NCI-H460 (cell line): ENCODE measurements around the gene TOX2. TPM values are rescaled to one million over a fixed set of nuclear protein-coding genes. Genes with fewer than 3 reads are reported as not detected.

Experiments used
- DNase-seq: peaks from one replicate; pipeline ENCODE4 v3.0.0-alpha.2; 2016; ENCODE audit warnings: low read depth; ENCODE audit errors: extremely low read depth
- total RNA-seq: library from RNA; depleted of rRNA; stranded (reverse); fragments of >200 nt; shearing (Covaris generic); gene quantifications from 2 replicates; pipeline ENCODE4 v1.2.3, GENCODE V29; 2014

The TOX2 gene
- total RNA-seq, 1 experiment from 2014 or later, result 7.1 TPM

DNA sequence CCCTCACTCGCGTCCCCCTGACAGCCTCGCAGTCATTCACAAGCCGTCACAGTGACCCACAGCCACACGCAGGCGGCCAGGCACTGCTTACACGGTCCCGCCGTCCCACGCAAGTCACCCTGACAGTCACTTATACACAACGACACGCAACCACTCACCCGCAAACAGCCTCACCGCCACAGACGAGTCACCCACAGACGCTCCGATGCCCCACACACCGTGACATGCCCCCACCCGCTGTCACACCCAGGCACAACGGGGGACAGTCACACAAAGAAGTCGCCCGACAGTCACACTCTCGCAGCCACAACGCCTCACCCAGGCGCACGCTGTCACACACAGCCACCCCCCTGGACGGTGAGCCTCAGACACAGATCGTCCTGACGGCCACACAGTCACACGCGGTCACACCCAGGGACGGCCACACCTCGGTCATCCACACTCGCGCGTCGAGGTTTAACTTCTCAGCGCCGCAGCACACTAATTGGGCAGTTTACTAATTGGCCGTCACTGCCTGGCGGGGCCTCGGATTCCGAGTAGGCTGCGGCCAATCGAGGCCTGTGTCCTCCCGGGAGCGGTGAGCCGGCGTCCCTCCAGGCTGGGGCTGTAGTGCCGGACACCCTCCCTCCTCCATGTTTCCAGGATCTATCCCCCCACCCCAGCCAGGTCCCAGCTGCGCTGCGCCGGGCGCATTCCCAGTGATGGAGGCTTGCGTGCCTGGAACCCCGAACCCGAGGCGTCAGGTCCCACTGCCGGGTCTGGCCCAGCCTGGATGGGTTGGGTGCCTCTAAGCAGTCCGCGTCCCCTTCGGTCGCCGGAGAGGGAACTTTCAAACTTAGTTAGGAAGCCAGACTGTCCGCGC, 790 bp downstream of the TOX2 start:
- no peak for DNase-seq

DNA sequence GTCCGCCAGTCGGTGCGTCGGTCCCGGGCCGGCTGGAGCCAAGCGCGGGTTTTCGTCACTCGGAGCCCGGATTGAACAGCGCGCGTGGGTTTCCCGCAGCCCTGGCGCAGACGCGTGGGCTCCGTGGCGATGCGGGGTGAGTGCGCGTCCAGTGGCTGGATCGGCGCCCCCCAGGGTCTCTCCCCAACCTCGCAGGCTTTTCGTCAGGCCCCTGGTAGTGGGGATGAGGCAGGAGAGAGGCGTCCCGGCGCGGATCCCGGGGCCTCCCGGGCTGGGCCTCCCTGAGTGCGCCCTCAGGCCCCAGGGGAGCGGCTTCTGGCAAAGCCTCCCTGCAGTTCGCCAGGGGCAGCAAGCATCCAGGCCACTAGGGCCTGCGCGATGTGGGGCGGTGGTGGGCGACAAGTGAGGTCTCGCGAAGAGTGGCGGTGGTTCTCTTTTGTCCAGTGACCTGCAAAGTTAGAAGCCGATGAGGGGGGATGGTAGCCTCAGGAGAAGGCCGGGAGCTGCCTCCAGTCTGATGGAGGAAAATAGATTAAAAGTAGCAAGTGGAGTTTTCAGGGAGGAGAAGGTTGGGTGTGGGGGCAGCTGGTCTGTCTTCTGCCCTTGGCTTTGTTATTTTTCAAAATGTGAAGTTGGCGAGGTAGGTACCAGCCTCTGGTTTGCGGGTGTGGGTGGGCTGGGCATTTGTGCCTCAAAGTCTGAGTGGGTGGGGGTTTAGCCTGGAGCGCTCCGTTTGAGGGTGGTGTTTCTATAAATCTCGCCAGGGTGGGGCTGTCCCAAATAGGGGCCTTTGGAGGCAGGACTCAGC, 1.6 kb downstream of the TOX2 start:
- no peak for DNase-seq

DNA sequence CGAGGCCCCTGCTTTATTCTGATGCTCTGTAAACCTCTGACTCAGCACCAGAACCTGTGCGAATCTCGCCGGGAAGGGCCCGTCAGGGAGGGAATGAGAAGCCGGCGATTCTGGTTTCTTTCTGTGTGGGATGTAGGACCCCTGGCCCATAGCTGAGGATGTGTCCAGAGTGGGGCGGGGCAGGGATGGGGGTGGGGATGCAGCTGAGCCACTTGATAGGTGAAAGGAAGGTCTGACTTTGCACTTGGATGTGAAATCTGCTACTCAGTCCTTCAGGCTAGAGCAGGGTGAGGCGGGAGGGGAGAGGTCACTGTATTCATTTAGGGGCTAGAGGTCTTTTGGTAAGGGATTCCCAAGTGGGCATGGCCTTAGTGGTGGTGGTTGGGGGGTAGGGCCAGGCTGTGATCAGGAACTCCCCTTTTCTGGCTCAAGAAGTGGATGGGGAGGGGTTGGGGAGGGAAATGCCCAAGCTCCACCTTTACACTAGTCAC, 2.3 kb downstream of the TOX2 start:
- DNase-seq, result no peak

DNA sequence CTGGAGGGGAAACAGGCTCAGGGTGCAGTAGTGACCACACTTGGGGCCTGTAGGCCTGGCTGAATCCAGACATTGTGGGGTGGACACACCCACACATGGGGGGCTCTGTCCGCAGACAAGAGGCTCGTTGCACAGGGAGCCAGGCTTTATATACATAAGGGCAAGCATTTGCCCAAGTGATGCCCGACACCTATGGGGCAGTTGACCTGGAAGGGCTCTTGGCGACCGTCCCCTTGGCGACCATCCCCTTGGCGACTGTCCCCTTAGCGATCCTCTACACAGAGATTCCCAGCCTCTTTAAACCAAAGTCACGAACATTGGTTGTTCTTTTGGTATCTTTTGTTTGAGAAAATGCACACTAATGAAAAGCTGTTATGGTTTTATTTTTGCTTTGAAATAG, 2.7 kb downstream of the TOX2 start:
- DNase-seq, result no peak

DNA sequence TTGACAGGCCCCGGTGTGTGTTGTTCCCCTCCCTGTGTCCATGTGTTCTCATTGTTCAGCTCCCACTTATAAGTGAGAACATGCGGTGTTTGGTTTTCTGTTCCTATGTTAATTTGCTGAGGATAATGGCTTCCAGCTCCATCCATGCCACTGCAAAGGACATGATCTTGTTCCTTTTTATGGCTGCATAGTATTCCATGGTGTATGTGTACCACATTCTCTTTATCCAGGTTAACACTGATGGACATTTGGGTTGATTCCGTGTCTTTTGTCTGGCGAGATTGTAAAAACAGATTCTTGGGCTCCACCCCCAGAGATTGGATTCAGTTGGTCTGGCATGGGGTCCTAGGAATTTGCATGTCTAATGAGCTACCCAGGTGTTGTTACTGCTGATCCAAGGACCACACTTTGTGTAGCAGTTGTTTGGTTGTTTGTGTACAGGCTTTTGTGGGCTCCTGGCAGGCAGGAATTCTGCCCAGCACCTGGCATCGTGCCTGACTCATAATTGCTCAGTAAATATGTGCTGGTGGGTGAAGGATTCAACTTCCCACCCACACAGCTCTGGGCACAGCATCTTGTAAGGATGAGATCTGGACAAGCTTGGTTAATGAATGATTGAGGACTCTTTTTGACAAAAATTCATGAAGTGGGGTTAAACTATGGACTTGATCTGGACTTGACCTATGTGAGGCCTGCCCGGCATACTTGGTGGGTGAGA, 5.2 kb downstream of the TOX2 start:
- DNase-seq, result no peak

DNA sequence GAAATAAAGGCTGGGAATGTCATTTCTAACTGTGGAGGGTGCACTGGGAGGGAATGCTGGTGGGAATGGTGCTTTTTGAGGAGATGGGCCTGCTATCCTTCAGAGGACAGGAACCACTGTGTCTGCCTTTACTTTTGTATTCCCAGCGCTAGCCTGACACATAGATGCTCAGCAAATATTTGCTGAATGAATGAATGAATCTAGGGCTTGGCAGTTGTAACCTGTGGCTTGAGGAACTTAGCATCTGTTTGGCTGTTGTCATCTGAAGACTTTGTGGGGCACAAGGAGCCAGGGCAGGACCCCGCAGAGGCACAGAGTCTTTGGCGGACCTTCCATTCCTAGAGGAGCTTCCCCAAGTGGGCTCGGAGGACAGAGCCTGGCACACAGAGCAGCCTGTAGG, 6.1 kb downstream of the TOX2 start:
- DNase-seq, result no peak

DNA sequence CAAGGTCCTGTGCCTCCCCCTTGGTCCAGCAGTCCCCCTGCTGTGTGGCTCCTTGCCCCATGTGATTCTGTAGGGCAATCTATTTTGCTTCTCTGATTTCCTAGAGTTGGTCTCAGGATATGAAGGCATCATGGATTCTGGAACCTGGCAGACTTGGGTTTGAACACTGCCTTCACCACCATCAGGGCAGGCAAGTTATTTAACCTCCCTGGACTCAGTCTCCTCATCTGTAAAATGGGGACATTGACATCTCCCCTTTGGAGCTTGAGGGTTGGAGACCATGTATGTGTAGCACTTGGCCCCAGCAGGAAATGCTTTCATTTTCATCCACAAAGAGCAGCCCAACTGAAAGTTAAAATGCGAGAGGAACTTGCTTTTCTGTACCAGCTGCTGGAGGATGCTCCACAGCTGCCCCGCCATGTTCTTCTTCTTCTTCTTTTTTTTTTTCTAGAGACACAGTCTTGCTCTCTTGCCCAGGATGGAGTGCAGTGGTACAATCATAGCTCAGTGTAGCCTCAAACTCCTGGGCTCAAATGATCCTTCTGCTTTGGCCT, 6.7 kb downstream of the TOX2 start:
- DNase-seq, result no peak

DNA sequence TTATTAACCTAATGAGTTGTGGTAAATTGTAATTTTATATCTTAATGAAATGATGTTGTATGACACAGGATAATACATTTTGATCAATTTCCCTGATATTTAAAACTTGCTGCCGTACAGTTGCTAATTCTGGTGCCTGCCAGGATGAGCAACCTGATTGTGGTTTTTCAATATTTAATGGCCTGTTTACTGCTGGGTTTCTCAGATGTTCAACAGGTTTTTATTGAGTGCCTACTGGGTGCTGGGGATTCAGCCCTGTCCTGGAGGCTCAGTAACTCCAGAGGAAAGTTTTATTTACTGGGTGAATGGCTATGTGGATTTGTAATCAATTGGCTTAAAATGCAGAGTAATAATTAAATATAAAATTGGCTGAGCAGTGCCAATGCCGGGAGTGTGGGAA, 8.0 kb downstream of the TOX2 start:
- no peak for DNase-seq

DNA sequence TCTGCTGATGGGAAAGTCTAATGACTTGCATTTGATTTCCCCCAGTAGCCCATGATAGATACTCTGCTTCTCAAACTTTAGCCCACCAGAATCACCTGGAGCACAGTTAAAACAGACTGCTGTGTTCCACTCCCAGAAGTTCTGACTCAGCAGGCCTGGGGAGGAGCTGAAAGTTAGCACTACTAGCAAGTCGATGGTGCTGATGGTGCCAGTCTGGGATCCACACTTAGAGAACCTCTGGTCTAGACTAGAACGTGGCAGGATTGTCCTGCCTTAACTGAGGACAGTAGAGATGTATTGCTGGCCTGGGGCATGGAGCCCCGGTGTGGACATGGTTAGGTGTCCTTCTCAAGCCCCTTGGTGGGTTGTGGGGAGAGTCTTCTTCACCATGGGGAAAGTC, 8.7 kb downstream of the TOX2 start:
- DNase-seq, result no peak

DNA sequence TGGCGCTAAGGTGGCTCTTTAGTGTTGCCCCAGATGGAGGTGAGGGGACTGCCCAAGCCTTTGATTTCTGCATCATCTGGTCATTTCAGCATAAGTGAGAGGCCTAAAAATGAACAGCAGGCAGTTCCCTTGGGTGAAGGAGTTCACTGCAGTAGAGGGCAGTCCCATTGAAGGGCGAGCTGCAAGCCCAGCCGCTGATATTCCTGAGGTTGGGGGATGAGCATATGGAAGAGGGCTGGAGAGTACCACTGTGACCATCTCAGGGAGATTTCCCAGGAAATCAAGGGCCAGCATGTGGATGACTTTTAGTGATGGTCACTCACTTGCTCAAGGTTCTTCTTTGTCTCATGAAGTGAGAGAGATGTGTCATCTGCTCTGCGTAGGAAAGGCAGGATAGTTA, 9.3 kb downstream of the TOX2 start:
- DNase-seq, result no peak

DNA sequence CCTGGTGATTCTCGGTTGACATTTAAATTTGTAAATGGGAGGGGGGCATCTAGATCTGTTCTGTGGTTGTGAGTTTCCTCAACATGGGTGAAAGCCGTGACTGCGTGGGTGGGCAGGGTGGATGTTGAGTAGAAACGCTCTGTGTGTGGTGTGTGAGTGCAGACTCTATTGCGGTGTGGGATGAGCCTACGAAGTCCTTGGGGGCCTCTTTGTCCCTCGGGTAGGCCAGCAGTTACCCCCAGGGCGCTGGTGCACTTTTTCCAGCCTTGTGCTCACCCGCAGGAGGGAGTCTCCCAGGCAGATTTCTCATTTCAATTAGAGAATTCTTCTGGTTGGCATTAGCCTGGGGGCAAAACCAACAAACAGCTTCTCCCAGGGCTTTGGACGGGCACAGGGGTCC, 10.6 kb downstream of the TOX2 start:
- no peak for DNase-seq

DNA sequence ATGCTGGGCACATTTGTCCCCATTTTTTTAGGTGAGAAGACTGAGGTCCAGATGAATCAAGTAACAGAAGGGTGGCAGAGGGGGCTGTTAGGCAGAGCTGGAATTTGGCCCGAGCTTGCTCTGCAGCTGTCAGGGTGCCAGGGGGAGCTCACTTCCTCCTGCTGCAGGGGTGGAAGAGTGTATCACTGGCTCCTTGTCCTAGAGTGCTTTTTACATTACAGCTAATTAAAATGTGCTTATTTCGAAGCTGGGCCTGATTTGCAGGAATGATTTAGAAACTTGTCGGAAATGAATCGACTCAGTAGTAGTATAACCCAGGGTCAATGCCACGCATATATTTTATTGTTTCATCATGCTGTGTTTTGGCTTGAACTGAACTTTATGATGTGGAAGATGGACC, 11.1 kb downstream of the TOX2 start:
- DNase-seq, result peak; percentile 22

DNA sequence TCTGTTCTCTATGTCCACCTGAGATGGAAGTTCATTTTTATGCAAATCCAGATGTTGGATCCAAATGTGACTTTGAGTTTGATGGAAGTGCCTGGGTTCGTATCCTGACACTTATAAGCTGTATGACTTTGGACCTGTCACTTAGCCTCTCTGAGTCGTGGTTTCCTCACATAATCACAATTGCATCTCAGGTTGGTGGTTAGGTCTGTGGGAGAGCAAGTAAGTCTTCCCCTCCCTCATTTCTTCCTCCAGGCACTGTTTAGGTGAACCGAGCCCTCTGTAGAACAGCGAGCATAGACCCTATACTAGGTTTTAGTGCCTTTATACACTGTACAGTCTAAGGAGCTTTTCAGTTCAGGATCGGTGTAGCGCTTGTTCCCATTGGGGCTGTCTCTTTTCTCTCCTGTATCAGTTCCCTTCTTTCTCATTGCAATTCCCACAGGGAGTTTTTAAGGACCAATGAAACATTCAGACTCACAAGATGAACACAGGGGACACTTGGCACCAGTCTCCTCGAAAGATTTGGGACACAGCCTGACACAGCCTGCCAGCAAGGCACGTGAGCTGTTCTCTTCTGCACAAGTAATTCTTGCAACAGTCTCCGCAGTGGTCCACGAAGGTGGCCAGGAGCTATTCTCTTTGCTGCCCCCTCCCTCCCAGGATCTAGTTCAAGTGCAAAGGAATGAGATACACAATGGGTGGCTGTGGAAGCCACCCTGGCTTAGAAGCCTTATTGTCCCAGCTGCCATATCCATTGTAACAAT, 11.8 kb downstream of the TOX2 start:
- no peak for DNase-seq

DNA sequence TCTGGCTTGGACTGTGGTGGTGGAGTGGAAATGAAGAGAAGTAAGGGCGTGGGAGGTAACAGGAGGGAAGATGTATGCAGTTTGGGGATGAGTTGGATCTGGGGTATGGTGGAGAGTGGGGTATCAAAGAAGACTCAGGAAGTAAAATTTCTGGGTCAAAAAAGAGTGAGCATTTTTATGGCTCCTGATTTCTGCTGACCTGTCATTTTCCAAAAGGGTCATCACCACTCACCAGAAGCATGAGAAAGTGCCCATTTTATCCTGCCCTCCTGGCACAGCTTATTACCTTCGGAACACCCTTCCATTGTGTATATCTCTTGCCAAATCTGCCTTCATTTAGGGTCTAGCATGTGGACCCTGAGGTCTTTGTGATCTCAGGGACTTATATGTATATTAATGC, 17.3 kb downstream of the TOX2 start:
- DNase-seq, result no peak

DNA sequence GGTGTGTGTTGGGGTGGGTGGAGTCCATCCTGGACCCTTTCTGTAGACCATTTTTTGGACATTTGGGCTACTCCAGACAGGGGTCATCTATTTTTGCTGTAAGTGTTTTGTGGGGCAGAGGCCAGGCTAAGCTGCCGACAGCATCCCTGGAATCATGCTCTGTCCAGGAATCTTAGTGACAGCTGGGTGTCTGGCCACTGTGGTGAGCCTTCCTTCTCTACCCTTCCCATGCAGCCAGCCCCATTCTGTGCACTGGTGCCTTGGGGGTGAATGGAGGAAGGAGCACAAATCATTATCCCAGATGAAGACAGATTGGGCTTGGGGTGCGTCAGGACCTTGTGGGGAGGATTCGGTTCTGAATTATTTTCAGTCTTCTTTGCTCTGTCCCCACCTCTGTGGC, 20.2 kb downstream of the TOX2 start:
- DNase-seq, result no peak

DNA sequence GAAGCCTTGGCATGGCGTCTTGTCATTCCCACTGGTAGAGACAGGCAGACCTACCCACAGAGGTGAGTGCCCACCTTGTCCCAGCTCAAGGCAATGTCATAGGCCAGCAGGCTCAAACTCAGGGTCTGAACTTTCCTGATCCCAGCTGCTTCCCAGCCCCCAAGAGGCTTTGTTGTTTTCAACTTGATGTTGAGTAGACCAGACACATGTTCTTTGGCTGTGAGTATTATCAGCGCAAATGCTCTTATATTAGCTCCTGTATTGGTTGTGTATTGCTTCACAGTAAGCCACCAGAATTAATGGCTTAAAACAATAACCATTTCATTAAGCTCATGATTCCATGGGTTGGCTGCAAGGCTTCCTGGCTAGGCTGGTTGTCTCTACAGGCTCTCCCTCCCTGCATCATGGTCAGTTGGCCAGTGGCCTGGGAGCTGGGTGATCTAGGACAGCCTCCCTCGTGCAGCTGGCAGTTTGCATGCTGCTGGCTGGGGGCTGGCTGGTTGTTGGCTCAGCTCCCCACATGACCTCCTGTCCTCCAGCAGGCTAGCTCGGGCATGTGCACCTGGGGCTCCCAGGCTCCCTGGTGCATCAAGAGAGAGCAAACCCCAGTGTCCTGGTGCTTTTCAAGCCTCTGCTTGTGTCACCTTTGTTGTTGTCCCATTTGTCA, 21.6 kb downstream of the TOX2 start:
- DNase-seq, result no peak

DNA sequence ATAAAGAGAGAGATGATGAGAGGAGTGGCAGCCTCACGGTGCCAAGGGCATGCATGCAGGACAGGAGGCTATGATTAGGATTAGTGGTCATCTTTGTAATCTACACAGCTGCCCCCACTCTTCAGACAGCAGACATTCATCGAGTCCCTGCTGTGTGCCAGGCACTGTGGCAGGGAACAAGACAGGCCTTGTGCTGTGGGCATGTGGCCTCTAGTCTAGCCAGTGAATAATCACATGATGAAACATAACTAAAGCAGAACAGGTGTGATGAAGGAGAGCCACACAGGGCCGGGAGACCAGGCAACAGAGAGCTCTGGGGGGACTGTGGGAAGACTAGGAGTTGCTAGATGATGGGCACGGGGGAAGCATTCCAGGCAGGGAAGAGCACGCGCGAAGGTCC, 22.2 kb downstream of the TOX2 start:
- DNase-seq, result no peak

DNA sequence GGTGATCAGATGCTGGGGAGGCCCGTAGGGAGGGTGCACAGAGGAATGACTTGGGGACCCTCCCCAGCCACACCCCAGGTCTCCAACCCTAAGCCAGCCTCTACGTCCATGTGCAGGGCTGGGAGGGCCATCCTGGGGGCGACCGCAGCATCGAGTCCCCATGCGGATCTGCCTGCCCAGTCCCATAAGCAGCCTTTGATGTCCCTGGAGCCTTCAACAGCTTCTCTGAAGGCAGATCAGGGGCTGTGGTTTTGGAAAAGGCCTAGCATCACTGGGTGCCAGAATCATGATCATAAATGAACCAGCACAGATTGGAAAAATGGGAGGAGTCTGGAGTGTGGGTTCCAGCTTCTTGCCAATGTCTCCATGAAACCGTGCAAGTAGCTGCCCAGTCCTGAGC, 22.9 kb downstream of the TOX2 start:
- DNase-seq, result no peak

DNA sequence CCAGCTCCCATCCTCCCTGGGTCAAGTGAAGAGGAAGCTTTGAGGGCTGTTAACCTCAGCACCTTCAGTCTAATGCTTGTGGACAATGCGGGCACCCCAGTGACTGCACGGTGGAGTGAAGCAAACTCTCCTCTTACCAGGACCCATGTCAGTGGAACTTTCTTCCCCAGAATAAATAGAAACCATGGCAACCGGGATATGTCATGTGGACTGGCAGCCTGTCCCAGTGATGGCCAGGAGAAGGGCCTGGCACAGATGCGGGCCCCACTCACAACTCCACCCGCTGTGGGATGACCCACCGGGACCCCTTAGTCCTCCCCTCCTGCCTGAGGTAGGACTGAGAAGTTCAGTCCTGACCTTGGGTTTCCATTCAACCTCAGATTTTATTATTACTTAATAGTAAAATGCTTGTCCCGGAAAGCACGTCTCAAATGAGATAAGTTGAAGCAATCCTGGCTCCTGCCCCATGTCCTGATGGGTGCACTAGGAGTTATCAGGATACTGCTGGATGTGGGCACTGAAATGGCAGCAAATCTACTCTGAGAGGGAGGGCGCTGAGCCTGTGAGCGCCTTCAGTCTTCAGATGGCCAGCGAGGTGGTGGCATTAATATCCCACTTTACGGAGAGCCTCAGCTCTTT, 23.5 kb downstream of the TOX2 start:
- DNase-seq, result no peak
